HG02571 (cell line): ENCODE data around the gene EGLN2.
"Not testable (repeated sequence)": the region's sequence is repeated elsewhere in the genome, so short reads cannot be mapped to it uniquely, and the experiment has no call there.

ENCODE experiments used
- ATAC-seq: cut with Tn5 transposase; IDR thresholded peaks from one replicate; pipeline ENCODE4 v1.9.1; 2021; ENCODE audit warnings: mild to moderate bottlenecking, moderate library complexity; ENCODE audit not compliant: unreplicated experiment

EGLN2 gene

GRCh38 chr19:40776364-40776763 lies 22.6 kb upstream of the EGLN2 start:
- ATAC-seq = no peak

GRCh38 chr19:40776932-40777644 lies 21.9 kb upstream of the EGLN2 start:
- ATAC-seq = peak; percentile 57

- ATAC-seq = no peak
Observed at GRCh38 chr19:40777645-40777936, 21.4 kb upstream of the EGLN2 start.

GRCh38 chr19:40777937-40778705 lies 20.9 kb upstream of the EGLN2 start, which contains the start of gene RAB4B:
Gene RAB4B (plus strand): TSS chr19:40778247. CDS start chr19:40778376, 129 bp downstream.
- ATAC-seq = peak; percentile 67

- ATAC-seq = no peak
Observed at GRCh38 chr19:40778706-40779284, 20.2 kb upstream of the EGLN2 start.

- ATAC-seq = no peak
Observed at GRCh38 chr19:40780582-40780981, 18.4 kb upstream of the EGLN2 start.

GRCh38 chr19:40781140-40781539 lies 17.9 kb upstream of the EGLN2 start:
- ATAC-seq = no peak

- no peak for ATAC-seq
Observed at GRCh38 chr19:40783711-40784110, 15.3 kb upstream of the EGLN2 start.

GRCh38 chr19:40784146-40784545 lies 14.8 kb upstream of the EGLN2 start:
- ATAC-seq = not testable (repeated sequence)

GRCh38 chr19:40785526-40785925 lies 13.5 kb upstream of the EGLN2 start:
- ATAC-seq = no peak

GRCh38 chr19:40786060-40787037 lies 12.6 kb upstream of the EGLN2 start:
- ATAC-seq = no peak

- no peak for ATAC-seq
Observed at GRCh38 chr19:40791349-40791748, 7.6 kb upstream of the EGLN2 start.

- ATAC-seq = no peak
Observed at GRCh38 chr19:40791996-40792395, 7.0 kb upstream of the EGLN2 start.

- no peak for ATAC-seq
Observed at GRCh38 chr19:40797166-40797962, 1.6 kb upstream of the EGLN2 start.

GRCh38 chr19:40797963-40798682 lies 868 bp upstream of the EGLN2 start:
- ATAC-seq = no peak

GRCh38 chr19:40799558-40800338 lies 757 bp downstream of the EGLN2 start:
- ATAC-seq = no peak

GRCh38 chr19:40800339-40800996 lies 1.5 kb downstream of the EGLN2 start:
- no peak for ATAC-seq

- ATAC-seq = no peak
Observed at GRCh38 chr19:40800997-40801377, 2.0 kb downstream of the EGLN2 start.
